ENCODE results near the gene ANHX.

GRCh38 chr12:133220521-133220920, 15.2 kb downstream of the ANHX start:
- TF ChIP-seq ZBTB21 (CRISPR knock-in tag; IDR thresholded peaks at IDR 0.05; ENCODE audit: borderline replicate concordance) (no peak), SMAD4 (CRISPR knock-in tag; IDR thresholded peaks at IDR 0.05) (no peak), ZNF423 (CRISPR knock-in tag; IDR thresholded peaks at IDR 0.05) (no peak)

All from WTC11 (cell line).